SK-N-SH treated with all-trans-retinoic acid at 6 μM for 48 hours (cell line): ENCODE data around the gene FAM110D.

Experiments
- ATAC-seq: fragments of 200-7000 bp; cut with Tn5 transposase; 3 replicates; pipeline ENCODE4 v1.9.1; 2020; ENCODE audit warnings: mild to moderate bottlenecking, moderate library complexity
- ARNTL ChIP-seq: fragments of 450-650 bp; formaldehyde crosslinking; IDR thresholded peaks from 2 replicates; pipeline ENCODE4 v1.5.0; 2020; ENCODE audit warnings: low read depth, mild to moderate bottlenecking, moderate library complexity, borderline replicate concordance
- CREB5 ChIP-seq: fragments of 250-450 bp; sonication (Bioruptor Pico); IDR thresholded peaks from 2 replicates; pipeline ENCODE4 v1.5.1; 2020; ENCODE audit warnings: low read depth, mild to moderate bottlenecking, moderate library complexity
- CSRNP3 ChIP-seq: fragments of 250-450 bp; sonication (Bioruptor Pico); IDR thresholded peaks from 2 replicates; pipeline ENCODE4 v1.5.1; 2021; ENCODE audit warnings: mild to moderate bottlenecking, moderate library complexity
- GLIS3 ChIP-seq: fragments of 250-450 bp; sonication (Bioruptor Pico); IDR thresholded peaks from 2 replicates; pipeline ENCODE4 v1.5.0; 2020; ENCODE audit warnings: mild to moderate bottlenecking, moderate library complexity
- ISL1 ChIP-seq: fragments of 250-450 bp; sonication (Bioruptor Pico); IDR thresholded peaks from 2 replicates; pipeline ENCODE4 v2.1.2; 2022; ENCODE audit warnings: mild to moderate bottlenecking, moderate library complexity
- POU6F1 ChIP-seq: fragments of 250-450 bp; sonication (Bioruptor Pico); IDR thresholded peaks from 2 replicates; pipeline ENCODE4 v1.8.0; 2021; ENCODE audit warnings: low read depth, mild to moderate bottlenecking, moderate library complexity, borderline replicate concordance
- PPARA ChIP-seq: fragments of 250-450 bp; sonication (Bioruptor Pico); IDR thresholded peaks from 2 replicates; pipeline ENCODE4 v1.5.0; 2020; ENCODE audit warnings: mild to moderate bottlenecking, borderline replicate concordance
- SNAI2 ChIP-seq: fragments of 250-450 bp; sonication (Bioruptor Pico); IDR thresholded peaks from 2 replicates; pipeline ENCODE4 v1.5.0; 2020; ENCODE audit warnings: mild to moderate bottlenecking, moderate library complexity
- TCF4 ChIP-seq: fragments of 250-450 bp; sonication (Bioruptor Pico); IDR thresholded peaks from 2 replicates; pipeline ENCODE4 v1.8.0; 2021; ENCODE audit warnings: mild to moderate bottlenecking, moderate library complexity, borderline replicate concordance
- ZFP3 ChIP-seq: fragments of 250-450 bp; sonication (Bioruptor Pico); IDR thresholded peaks from 2 replicates; pipeline ENCODE4 v1.5.0; 2020; ENCODE audit warnings: mild to moderate bottlenecking, moderate library complexity
- ZFP30 ChIP-seq: fragments of 450-650 bp; formaldehyde crosslinking; IDR thresholded peaks from 2 replicates; pipeline ENCODE4 v1.5.0; 2022; ENCODE audit warnings: mild to moderate bottlenecking, moderate library complexity
- ZNF565 ChIP-seq: fragments of 450-650 bp; formaldehyde crosslinking; conservative IDR thresholded peaks from 2 replicates; pipeline ENCODE4 v1.5.0; 2020; ENCODE audit warnings: low read depth, mild to moderate bottlenecking, moderate library complexity
- ZNF70 ChIP-seq: fragments of 450-650 bp; formaldehyde crosslinking; IDR thresholded peaks from 2 replicates; pipeline ENCODE4 v1.5.0; 2020; ENCODE audit warnings: mild to moderate bottlenecking, moderate library complexity
- ZNF8 ChIP-seq: fragments of 450-650 bp; formaldehyde crosslinking; IDR thresholded peaks from 2 replicates; pipeline ENCODE4 v1.5.0; 2020; ENCODE audit warnings: mild to moderate bottlenecking, moderate library complexity
- TF ChIP-seq, protein P1 (sequence below): fragments of 250-450 bp; sonication (Bioruptor Pico); IDR thresholded peaks from 2 replicates; pipeline ENCODE4 v1.5.0; 2020; ENCODE audit warnings: mild to moderate bottlenecking, moderate library complexity

FAM110D gene

GRCh38 chr1:26121854-26122773 lies 36.8 kb upstream of the FAM110D start:
- ATAC-seq = peak; percentile 63
- TF ChIP-seq TCF4 (CRISPR knock-in tag) = peak; percentile 22; the same call in 1 of the 2 replicates
- no peak for TF ChIP-seq GLIS3 (CRISPR knock-in tag)
- no peak for TF ChIP-seq ZFP30 (CRISPR knock-in tag)
- TF ChIP-seq ZNF565 (CRISPR knock-in tag) = no peak
- no peak for TF ChIP-seq ARNTL (CRISPR knock-in tag)

GRCh38 chr1:26122988-26123973 lies 35.6 kb upstream of the FAM110D start:
- TF ChIP-seq POU6F1 (CRISPR knock-in tag) (no peak), ZNF565 (CRISPR knock-in tag) (no peak), ZFP3 (CRISPR knock-in tag) (no peak), SNAI2 (CRISPR knock-in tag) (no peak), ZNF70 (CRISPR knock-in tag) (no peak), CREB5 (CRISPR knock-in tag) (no peak), ZNF8 (CRISPR knock-in tag) (no peak), CSRNP3 (CRISPR knock-in tag) (no peak)
- TF ChIP-seq, protein P1, sequence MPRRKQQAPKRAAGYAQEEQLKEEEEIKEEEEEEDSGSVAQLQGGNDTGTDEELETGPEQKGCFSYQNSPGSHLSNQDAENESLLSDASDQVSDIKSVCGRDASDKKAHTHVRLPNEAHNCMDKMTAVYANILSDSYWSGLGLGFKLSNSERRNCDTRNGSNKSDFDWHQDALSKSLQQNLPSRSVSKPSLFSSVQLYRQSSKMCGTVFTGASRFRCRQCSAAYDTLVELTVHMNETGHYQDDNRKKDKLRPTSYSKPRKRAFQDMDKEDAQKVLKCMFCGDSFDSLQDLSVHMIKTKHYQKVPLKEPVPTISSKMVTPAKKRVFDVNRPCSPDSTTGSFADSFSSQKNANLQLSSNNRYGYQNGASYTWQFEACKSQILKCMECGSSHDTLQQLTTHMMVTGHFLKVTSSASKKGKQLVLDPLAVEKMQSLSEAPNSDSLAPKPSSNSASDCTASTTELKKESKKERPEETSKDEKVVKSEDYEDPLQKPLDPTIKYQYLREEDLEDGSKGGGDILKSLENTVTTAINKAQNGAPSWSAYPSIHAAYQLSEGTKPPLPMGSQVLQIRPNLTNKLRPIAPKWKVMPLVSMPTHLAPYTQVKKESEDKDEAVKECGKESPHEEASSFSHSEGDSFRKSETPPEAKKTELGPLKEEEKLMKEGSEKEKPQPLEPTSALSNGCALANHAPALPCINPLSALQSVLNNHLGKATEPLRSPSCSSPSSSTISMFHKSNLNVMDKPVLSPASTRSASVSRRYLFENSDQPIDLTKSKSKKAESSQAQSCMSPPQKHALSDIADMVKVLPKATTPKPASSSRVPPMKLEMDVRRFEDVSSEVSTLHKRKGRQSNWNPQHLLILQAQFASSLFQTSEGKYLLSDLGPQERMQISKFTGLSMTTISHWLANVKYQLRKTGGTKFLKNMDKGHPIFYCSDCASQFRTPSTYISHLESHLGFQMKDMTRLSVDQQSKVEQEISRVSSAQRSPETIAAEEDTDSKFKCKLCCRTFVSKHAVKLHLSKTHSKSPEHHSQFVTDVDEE (CRISPR knock-in tag) = no peak
- TF ChIP-seq, all 23 proteins: peak for 0
- ATAC-seq = peak; percentile 78

DNA sequence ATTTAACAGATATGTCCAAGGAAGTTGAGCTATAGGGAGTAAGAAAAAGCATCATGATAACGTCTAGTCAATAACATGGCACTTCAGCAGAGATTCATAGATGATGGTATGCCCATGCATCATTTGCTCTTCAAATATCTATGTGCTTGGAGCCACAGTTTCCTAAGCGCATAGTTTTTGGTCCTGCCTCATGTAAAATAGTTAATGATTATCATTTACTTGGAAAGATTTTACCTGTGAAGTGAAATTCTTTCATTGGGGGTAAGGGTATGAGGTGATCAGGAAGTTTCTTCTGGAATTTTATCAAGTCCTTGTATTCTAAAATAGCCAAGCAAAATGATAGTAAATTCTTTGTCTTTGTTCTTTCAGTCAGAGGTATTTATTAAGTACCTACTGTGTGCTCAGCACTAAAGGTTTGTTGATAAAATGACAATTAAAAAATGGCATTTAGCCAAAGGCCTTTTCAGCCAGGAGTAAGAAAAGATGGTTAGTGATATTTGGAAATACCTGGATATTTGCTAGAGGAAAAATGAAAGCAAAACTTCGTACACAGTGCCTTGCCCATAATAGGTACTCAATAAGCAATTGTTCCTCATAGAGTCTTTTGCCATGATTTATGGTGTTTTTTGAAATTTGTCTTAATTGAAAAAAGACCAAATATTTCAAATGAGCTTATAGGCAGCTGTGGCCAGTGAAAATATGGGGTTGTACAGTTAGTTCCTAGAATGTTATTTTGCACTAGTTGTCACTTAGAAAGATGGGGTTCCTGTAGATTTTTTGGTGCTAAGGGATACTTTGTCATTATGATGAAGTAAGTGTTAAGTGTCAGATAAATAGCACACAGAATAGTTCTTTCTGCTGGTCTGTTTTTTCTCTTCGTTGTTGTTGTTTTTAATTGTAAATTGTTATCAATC lies 34.2 kb upstream of the FAM110D start:
- TF ChIP-seq ZNF8 (CRISPR knock-in tag) (0 out of 2 replicates have a peak, but pooled peaks have one; percentile 10), ISL1 (CRISPR knock-in tag) (no peak), GLIS3 (CRISPR knock-in tag) (no peak), CREB5 (CRISPR knock-in tag) (no peak), PPARA (CRISPR knock-in tag) (no peak), POU6F1 (CRISPR knock-in tag) (no peak), ZNF70 (CRISPR knock-in tag) (no peak)
- ATAC-seq = no peak
